ENCODE measurements around the gene ZBED2.

- TF ChIP-seq CTCF (IDR thresholded peaks at IDR 0.05) (no peak), POLR2AphosphoS5 (IDR thresholded peaks at IDR 0.05) (no peak)
Measured at GRCh38 chr3:111598552-111598951, 3.4 kb upstream of the ZBED2 start.

All from stomach (tissue), 4 donors.